Prostate gland (tissue), 2 donors: ENCODE results near the gene ANKRD66. TPM values are rescaled to one million over a fixed set of nuclear protein-coding genes. Genes with fewer than 3 reads are reported as not detected.
"Not testable (repeated sequence)": the region's sequence is repeated elsewhere in the genome, so short reads cannot be mapped to it uniquely, and the experiment has no call there.

Experiments used
- DNase-seq: peaks from one replicate; pipeline ENCODE4 v3.0.0-alpha.2; 2019; ENCODE audit warnings: low spot score
- H3K27ac ChIP-seq, 2 donors: fragments of 200-600 bp; sonication (generic); 2 replicates each; pipeline ENCODE4 v1.5.1; 2017 to 2019
- H3K27me3 ChIP-seq: fragments of 200-600 bp; sonication (generic); replicated peaks from 2 replicates; pipeline ENCODE4 v1.5.1; 2019; ENCODE audit not compliant: insufficient read depth
- H3K36me3 ChIP-seq, 2 donors: fragments of 200-600 bp; sonication (generic); 1 replicate in 1 of 2; 2 replicates in 1 of 2; pipeline versions ENCODE4 v1.5.1 to v1.8.1; 2017 to 2019
- H3K4me1 ChIP-seq: fragments of 200-600 bp; sonication (generic); replicated peaks from 2 replicates; pipeline ENCODE4 v1.5.1; 2019
- H3K4me3 ChIP-seq, 2 donors: fragments of 200-600 bp; sonication (generic); 2 replicates each; pipeline ENCODE4 v1.5.1; 2017 to 2019
- H3K9me3 ChIP-seq: fragments of 200-600 bp; sonication (generic); 2 replicates; pipeline ENCODE4 v1.5.1; 2017
- CTCF ChIP-seq, 4 experiments: fragments of 200-600 bp in 2 of 4; fragments of 450-650 bp in 2 of 4; sonication (generic) in 2 of 4; IDR thresholded peaks; 1 replicate in 3 of 4; 2 replicates in 1 of 4; pipeline ENCODE4 v1.5.1; 2016 to 2019; ENCODE audit warnings: antibody characterized with exemption in 4 of 4, mild to moderate bottlenecking in 2 of 4, moderate library complexity in 2 of 4
- POLR2A ChIP-seq: fragments of 450-650 bp; IDR thresholded peaks from one replicate; pipeline ENCODE4 v1.6.1; 2016; ENCODE audit warnings: antibody characterized with exemption, mild to moderate bottlenecking
- POLR2AphosphoS5 ChIP-seq: sonication (generic); formaldehyde crosslinking; IDR thresholded peaks from one replicate; pipeline ENCODE4 v1.6.1; 2017; ENCODE audit warnings: antibody characterized with exemption
- WGBS: methylation state at CpG from one replicate; pipeline ENCODE4 v1.1.5; 2018; 5-methylcytosine and 5-hydroxymethylcytosine counted together
- intact Hi-C: fragments of 100-400 bp; cut with DNase I; formaldehyde crosslinking; loops from one replicate; pipeline ENCODE4 v1.14.2; 2022
- total RNA-seq, 2 donors: library from RNA; depleted of rRNA; stranded (reverse); fragments of >200 nt; gene quantifications; one replicate each; pipeline ENCODE4 v1.1.0, GENCODE V29; 2016

ANKRD66 gene
- total RNA-seq, 2 donors from 2014 or later: not detected

GRCh38 chr6:46758960-46759753 is 12.4 kb downstream of the ANKRD66 start:
- H3K27ac ChIP-seq: no peak overlapping the region
- no peaks in the 10 kb centered on the region for H3K36me3 ChIP-seq
- 93% methylated on average over 4 of the region's 4 CpGs for WGBS
- intact Hi-C loops: no loop called here
- H3K27me3 ChIP-seq: no peaks in the 10 kb centered on the region
- TF ChIP-seq POLR2AphosphoS5 (no peak), POLR2A (no peak), CTCF (IDR thresholded peaks at IDR 0.05) (no peak)
- DNase-seq: no peak
- no peaks in the 10 kb centered on the region for H3K4me1 ChIP-seq
- no peaks in the 10 kb centered on the region for H3K9me3 ChIP-seq
- H3K4me3 ChIP-seq: no peak overlapping the region

GRCh38 chr6:46760925-46761324 is 14.2 kb downstream of the ANKRD66 start:
- Histone ChIP-seq H3K4me1 (no peaks in the 10 kb centered on the region), H3K36me3 (no peaks in the 10 kb centered on the region), H3K27me3 (no peaks in the 10 kb centered on the region), H3K27ac (no peak overlapping the region), H3K9me3 (no peaks in the 10 kb centered on the region), H3K4me3 (no peak overlapping the region)
- TF ChIP-seq CTCF (IDR thresholded peaks at IDR 0.05) (no peak), POLR2AphosphoS5 (no peak), POLR2A (no peak)
- 67% methylated on average over 3 of the region's 3 CpGs for WGBS
- intact Hi-C loops: no loop called here
- DNase-seq: no peak

DNA sequence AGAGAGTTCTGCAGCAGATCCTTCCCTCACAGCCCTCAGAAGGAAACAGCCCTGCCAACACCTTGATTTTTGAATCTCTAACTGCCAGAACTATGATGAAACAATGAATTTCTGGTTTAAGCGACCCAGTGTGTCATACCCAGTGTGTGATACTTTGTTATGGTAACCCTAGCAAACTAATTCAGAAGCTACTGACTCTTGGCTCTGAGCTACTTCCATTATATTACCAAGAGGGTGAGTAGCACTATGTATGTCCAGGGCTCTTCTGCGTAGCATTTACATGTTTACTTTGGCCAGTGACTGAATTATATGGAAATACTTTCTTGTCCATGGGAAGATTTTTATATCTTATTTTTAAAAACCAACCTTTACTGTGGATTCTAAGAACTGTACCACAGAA is 16.7 kb downstream of the ANKRD66 start:
- Histone ChIP-seq H3K4me1 (no peaks in the 10 kb centered on the region), H3K36me3 (no peaks in the 10 kb centered on the region), H3K27me3 (no peaks in the 10 kb centered on the region), H3K9me3 (no peaks in the 10 kb centered on the region), H3K4me3 (no peak overlapping the region), H3K27ac (peak overlapping the region in 1 of 2 donors; percentile 1)
- DNase-seq: no peak
- 76% methylated on average over 2 of the region's 2 CpGs for WGBS
- intact Hi-C loops: no loop called here
- no peak for TF ChIP-seq POLR2AphosphoS5
- no peak for TF ChIP-seq POLR2A
- no peak for TF ChIP-seq CTCF (IDR thresholded peaks at IDR 0.05)

DNA sequence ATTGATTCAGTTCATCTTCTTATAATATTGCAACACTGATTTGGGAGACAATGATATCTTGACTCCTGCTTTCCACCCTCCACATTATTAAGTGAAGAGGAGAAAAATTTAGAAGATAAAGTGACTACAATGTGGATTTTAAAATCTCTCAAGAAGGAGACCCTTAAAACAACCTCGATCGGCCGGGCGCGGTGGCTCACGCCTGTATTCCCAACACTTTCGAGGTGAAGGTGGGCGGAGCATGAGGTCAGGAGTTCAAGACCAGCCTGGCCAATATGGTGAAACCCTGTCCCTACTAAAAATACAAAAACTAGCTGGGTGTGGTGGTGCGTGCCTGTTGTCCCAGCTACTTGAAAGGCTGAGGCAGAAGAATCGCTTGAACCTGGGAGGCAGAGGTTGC is 17.5 kb downstream of the ANKRD66 start:
- H3K9me3 ChIP-seq, H3K4me3 ChIP-seq, H3K27me3 ChIP-seq, H3K4me1 ChIP-seq, DNase-seq, H3K36me3 ChIP-seq, intact Hi-C loops, H3K27ac ChIP-seq: not testable (repeated sequence)
- 85% methylated on average over 10 of the region's 10 CpGs for WGBS

DNA sequence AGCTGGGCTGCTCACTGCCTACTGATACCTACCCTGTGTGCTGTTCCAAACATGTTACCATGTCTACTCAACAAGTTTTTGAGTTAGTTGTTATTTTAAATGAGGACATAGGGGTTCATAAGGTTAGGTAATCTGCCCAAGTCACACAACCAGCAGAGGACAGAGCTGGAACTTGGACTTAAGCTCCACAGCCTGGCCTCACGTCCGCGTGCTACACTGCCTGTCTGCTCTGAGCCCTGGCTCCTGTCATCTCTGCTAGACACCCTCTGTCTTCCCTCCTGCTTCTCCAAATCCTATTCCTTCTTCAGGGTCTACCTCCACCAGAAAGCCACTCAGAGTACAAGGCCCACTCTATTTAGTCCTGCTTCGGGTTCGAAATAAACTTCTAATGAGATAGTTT is 18.2 kb downstream of the ANKRD66 start:
- no peaks in the 10 kb centered on the region for H3K36me3 ChIP-seq
- no peaks in the 10 kb centered on the region for H3K4me1 ChIP-seq
- TF ChIP-seq CTCF (IDR thresholded peaks at IDR 0.05): no peak
- no peak for TF ChIP-seq POLR2A
- TF ChIP-seq POLR2AphosphoS5: no peak
- WGBS: 98% methylated on average over 5 of the region's 5 CpGs
- intact Hi-C loops: no loop called here
- no peaks in the 10 kb centered on the region for H3K9me3 ChIP-seq
- H3K4me3 ChIP-seq: no peak overlapping the region
- H3K27ac ChIP-seq: no peak overlapping the region
- DNase-seq: no peak
- no peaks in the 10 kb centered on the region for H3K27me3 ChIP-seq
